HFFc6 (cell line): ENCODE results near the gene ZNF414. TPM values are rescaled to one million over a fixed set of nuclear protein-coding genes. Genes with fewer than 3 reads are reported as not detected.

Source experiments
- DNase-seq: peaks from one replicate; pipeline ENCODE4 v3.0.0-alpha.2; 2018
- H3K27ac Mint-ChIP-seq: 2 replicates; pipeline ENCODE4 v1.8.0; 2020; ENCODE audit warnings: mild to moderate bottlenecking, mixed read lengths
- H3K27me3 Mint-ChIP-seq: 2 replicates; pipeline ENCODE4 v1.8.0; 2021; ENCODE audit warnings: mild to moderate bottlenecking, moderate library complexity, mixed read lengths; ENCODE audit not compliant: insufficient read depth
- H3K36me3 Mint-ChIP-seq: 2 replicates; pipeline ENCODE4 v1.8.0; 2021; ENCODE audit warnings: low read depth, mixed read lengths
- H3K4me1 Mint-ChIP-seq: 2 replicates; pipeline ENCODE4 v1.8.0; 2020; ENCODE audit warnings: low read depth, mixed read lengths
- H3K4me3 Mint-ChIP-seq: 2 replicates; pipeline ENCODE4 v1.8.0; 2020; ENCODE audit warnings: mild to moderate bottlenecking, moderate library complexity, mixed read lengths
- H3K9me3 Mint-ChIP-seq: 2 replicates; pipeline ENCODE4 v1.8.0; 2020; ENCODE audit warnings: mild to moderate bottlenecking, mixed read lengths
- total RNA-seq, 6 experiments: library from RNA; stranded (reverse); fragmentation: NEBNext Ultra II Directional; extraction: Animal tissue kit (Norgen Biotek cat#: 25700); gene quantifications; 2 replicates in 1 of 6; 3 replicates in 5 of 6; pipeline ENCODE4 v1.2.3, GENCODE V29; 2021
- TF ChIP-seq, protein P1 (sequence below): fragments of 200-600 bp; sonication (generic); IDR thresholded peaks from 2 replicates; pipeline ENCODE4 v1.5.0; 2021; ENCODE audit warnings: antibody characterized with exemption, mild to moderate bottlenecking

Gene ZNF414
- total RNA-seq, 6 experiments from 2014 or later, result 20.1 to 27.2 (median 25.5) TPM

DNA sequence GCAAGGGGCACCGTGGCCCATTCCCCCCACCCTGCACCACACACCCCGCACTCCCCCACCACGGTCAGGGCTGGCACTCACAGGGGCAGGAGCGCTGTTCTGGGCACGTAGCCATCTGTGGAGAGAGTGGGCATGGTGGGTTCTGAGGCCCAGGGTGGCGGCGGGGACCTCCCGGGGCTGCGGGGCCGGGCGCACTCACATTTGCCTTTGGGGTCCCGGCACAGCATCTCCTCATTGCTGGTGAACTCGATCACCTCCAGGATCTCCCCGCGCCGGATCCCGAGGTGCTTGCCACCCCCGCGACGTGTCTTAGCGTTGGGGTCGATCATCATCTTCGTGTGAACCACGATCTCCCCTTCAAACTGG is 23.6 kb downstream of the ZNF414 start:
- Mint-ChIP-seq H3K4me1 (no peaks in the 10 kb centered on the region), H3K4me3 (no peak overlapping the region), H3K27me3 (peaks cover 10% of the 10 kb centered on the region), H3K36me3 (peaks cover 27% of the 10 kb centered on the region), H3K9me3 (no peaks in the 10 kb centered on the region), H3K27ac (no peak overlapping the region)
- no peak for DNase-seq
- TF ChIP-seq, protein P1, sequence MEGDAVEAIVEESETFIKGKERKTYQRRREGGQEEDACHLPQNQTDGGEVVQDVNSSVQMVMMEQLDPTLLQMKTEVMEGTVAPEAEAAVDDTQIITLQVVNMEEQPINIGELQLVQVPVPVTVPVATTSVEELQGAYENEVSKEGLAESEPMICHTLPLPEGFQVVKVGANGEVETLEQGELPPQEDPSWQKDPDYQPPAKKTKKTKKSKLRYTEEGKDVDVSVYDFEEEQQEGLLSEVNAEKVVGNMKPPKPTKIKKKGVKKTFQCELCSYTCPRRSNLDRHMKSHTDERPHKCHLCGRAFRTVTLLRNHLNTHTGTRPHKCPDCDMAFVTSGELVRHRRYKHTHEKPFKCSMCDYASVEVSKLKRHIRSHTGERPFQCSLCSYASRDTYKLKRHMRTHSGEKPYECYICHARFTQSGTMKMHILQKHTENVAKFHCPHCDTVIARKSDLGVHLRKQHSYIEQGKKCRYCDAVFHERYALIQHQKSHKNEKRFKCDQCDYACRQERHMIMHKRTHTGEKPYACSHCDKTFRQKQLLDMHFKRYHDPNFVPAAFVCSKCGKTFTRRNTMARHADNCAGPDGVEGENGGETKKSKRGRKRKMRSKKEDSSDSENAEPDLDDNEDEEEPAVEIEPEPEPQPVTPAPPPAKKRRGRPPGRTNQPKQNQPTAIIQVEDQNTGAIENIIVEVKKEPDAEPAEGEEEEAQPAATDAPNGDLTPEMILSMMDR, result no peak

GRCh38 chr19:8489561-8490394 is 24.2 kb downstream of the ZNF414 start:
- no peak overlapping the region for H3K4me3 Mint-ChIP-seq
- no peak for DNase-seq
- H3K27me3 Mint-ChIP-seq, result peaks cover 10% of the 10 kb centered on the region
- TF ChIP-seq, protein P1, result no peak
- H3K4me1 Mint-ChIP-seq, result no peaks in the 10 kb centered on the region
- H3K9me3 Mint-ChIP-seq, result no peaks in the 10 kb centered on the region
- peaks cover 27% of the 10 kb centered on the region for H3K36me3 Mint-ChIP-seq
- H3K27ac Mint-ChIP-seq, result no peak overlapping the region

- peaks cover 29% of the 10 kb centered on the region for H3K36me3 Mint-ChIP-seq
- peaks cover 10% of the 10 kb centered on the region for H3K27me3 Mint-ChIP-seq
- no peak overlapping the region for H3K4me3 Mint-ChIP-seq
- no peak for DNase-seq
- TF ChIP-seq, protein P1, result no peak
- no peak overlapping the region; the same call in 1 of the 2 replicates for H3K27ac Mint-ChIP-seq
- no peaks in the 10 kb centered on the region for H3K9me3 Mint-ChIP-seq
- H3K4me1 Mint-ChIP-seq, result no peaks in the 10 kb centered on the region
These were observed 25.6 kb downstream of the ZNF414 start for GRCh38 chr19:8488365-8488764.

DNA sequence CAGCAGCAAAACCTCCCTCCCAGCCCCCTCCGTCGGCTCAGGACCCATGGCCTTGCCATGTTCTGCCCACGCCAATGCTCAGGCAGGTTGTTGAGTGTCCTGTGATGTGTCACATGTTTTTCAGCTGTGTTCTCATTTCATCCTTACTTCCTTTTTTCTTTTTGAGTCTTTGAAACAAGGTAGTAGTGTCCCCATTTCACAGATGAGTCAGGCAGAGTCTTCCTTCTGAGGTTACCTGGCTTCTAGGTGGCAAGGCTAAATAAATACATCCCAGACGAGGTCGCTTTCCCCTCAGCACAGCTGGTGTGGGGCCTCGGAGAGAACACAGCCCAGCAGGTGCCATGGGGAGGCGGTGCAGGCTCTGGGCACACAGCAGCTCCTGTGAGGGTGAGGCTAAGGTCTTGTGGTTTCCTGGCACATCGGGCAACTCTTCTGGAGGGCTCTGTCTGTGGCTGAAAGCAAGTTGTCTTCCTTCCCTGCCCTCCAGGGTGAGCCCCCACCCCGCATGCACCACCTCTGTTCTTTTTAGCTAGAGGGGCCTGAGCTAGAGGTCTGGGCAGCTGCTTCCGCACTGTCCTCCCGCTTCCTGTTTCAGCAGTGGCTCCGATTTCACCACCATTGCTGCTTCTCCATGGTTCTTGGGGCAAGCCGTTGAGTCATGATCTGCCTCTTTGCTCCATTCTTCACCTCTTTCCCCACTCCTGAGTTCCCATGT is 26.7 kb downstream of the ZNF414 start:
- Mint-ChIP-seq H3K27me3 (peaks cover 10% of the 10 kb centered on the region), H3K27ac (no peak overlapping the region; the same call in 1 of the 2 replicates), H3K4me1 (no peaks in the 10 kb centered on the region), H3K9me3 (no peaks in the 10 kb centered on the region), H3K36me3 (peaks cover 36% of the 10 kb centered on the region), H3K4me3 (no peak overlapping the region)
- TF ChIP-seq, protein P1, result no peak
- no peak for DNase-seq

DNA sequence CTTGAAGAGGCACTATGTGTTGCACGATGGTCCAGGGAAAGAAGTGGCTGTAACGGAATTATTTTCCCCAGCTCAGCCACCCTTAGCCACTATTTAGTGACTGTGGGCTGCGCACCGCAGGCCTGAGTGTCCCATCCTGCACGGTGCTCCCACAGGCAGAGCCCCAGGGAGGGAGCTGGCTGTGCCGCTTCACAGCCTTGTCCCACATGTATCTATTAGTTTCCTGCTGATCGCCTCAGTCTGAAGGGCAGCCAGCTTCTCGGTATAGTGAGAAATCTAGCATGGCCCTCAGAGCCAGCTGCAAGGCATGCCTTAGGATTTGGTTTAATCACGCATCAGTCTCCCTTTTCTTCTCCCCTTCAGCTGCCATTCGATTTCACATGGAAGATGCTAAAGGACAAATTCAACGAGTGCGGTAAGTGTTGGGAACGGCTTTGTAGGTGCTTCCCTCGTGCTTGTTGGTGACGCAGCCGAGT is 27.3 kb downstream of the ZNF414 start:
- no peak for DNase-seq
- H3K27me3 Mint-ChIP-seq, result peaks cover 10% of the 10 kb centered on the region
- H3K27ac Mint-ChIP-seq, result no peak overlapping the region
- H3K9me3 Mint-ChIP-seq, result no peaks in the 10 kb centered on the region
- no peaks in the 10 kb centered on the region for H3K4me1 Mint-ChIP-seq
- H3K4me3 Mint-ChIP-seq, result no peak overlapping the region
- TF ChIP-seq, protein P1, result no peak
- H3K36me3 Mint-ChIP-seq, result peaks cover 36% of the 10 kb centered on the region
